Hematopoietic multipotent progenitor cell (in vitro differentiated cells): ENCODE measurements around the gene TSPAN11. TPM values are rescaled to one million over a fixed set of nuclear protein-coding genes. Genes with fewer than 3 reads are reported as not detected.
"Not testable (repeated sequence)": the region's sequence is repeated elsewhere in the genome, so short reads cannot be mapped to it uniquely, and the experiment has no call there.

Experiments
- DNase-seq, 3 donors: peaks; one replicate each; pipeline ENCODE4 v3.0.0-alpha.2; 2011 to 2015; ENCODE audit warnings: low read depth in 2 of 3, low spot score in 2 of 3
- total RNA-seq: library from RNA; depleted of rRNA; stranded (reverse); fragments of >200 nt; gene quantifications from one replicate; pipeline ENCODE4 v1.2.3, GENCODE V29; 2012

The TSPAN11 gene
- total RNA-seq, 1 donor = not detected

DNA sequence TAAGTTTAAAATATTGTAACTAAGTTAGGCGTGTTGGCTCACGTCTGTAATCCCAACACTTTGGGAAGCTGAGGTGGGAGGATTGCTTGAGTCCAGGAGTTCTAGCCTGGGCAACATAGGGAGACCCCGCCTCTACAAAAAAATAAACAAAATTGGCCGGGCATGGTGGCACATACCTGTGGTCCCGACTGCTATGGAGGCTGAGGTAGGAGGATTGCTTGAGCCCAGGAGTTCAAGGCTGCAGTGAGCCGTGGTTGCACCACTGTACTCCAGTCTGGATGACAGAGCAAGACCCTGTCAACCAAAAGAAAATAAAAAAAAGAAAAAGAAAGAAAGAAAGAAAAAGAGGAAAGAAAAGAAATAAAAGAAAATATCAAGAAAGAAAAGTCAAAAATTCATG lies 72.5 kb downstream of the TSPAN11 start:
- no peak for DNase-seq

DNA sequence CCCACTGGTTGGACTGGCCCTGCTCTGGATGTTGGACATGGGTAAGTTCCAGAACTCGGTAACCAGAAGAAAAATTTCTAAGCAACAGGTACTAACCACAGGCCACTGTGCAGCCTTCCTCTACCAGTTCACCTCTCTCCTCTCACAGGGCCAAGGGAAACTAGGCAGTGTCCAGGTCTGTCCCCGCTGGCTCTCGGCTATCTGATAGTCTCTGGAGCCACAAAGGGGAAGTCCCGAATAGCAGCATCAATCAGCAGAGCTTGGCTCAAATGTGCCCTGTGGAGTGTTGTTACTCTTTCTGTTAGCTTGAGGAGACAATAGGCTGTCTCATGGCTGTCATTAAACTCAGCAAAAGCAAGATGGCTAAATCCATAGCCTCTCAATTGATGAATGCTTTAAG lies 73.2 kb downstream of the TSPAN11 start:
- no peak for DNase-seq

DNA sequence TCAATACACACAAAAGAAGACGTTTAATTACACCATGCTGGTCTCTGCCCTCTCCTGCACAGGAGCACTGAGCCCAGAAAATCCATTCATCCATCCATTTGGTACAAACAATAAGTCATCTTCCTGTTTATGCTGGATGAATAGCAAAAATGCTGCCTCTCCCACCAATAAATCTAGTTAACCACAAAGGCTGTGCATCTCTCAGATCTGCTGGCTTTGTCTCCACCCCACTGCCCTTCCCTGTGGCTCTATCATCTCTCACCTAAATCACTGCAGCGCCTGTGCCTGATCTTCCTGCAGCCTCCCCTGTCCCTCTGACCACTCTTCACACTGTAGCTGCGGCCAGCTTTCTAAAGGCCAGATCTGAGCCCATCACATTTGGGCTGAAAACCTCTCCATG lies 74.2 kb downstream of the TSPAN11 start:
- no peak for DNase-seq

DNA sequence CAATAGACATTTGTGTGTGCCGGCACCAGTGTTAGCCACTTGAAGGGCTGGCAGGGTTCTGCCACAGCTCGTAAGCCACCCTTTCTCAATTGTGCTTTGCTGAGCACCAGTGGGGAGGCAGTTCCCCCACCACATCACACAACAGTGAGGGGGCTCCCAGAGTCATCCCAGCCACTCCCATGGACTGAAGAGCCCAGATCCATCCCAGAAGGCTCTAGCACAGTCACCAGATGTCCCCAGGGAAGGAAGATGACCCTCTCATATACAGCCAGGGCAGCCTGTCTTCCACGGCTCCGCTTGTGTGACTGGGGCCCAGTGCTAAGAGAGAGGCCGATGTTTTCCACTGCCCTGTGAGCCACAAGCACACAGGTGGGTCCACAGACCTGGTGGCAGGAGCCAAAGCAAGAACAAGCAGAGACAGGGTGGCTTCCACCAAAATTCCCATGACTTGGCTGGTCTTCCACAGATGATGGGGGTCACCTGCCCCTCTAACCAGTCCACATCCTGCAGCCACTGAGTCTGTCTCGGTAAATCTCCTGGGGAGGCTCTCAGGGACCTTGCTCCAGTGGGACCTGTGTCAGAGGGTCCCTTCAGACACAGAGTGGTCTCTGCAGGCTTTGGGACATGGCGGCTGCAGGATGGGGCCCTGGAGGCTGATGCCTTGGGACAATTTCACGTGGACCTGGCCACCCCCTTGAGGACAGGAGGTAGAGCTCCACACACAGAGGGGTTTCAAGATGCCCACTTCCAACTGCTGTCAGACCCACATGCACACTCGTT lies 75.2 kb downstream of the TSPAN11 start:
- DNase-seq = no peak

DNA sequence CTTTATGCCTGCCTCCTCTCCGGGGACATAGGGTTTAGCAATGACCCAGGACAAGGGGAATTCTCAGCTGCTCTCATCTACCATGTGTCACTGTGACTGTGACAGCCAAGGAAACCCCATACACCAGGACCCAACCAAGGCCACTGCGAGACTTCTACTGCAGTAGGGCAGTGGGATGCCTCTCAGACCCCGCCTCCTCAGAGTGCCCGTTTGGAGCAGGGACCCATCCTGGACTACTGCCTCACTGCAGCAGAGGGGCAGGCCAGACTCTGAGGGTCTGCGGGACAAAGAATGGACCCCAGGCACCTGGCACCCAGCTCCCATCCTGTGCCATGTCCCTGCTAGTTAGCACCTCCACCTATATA lies 75.8 kb downstream of the TSPAN11 start:
- DNase-seq = no peak

DNA sequence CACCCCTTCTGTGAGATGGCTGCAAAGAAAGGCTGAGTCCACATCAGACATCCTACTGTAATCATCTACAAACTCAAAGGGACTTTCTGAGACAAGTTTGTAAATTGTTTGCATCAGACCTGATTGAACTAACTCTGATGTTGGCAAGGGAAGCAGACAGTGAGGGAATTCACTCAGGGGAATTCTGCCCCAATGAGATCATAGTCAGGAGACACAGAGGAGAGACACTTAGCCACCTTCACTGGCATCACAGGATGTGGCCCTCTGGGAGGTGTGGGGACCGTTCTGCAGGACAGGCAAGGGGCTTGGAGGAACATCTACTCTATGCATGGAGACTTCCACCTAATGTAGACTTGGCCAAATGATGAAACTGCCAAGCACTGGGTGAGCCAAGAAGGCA lies 76.5 kb downstream of the TSPAN11 start:
- no peak for DNase-seq

DNA sequence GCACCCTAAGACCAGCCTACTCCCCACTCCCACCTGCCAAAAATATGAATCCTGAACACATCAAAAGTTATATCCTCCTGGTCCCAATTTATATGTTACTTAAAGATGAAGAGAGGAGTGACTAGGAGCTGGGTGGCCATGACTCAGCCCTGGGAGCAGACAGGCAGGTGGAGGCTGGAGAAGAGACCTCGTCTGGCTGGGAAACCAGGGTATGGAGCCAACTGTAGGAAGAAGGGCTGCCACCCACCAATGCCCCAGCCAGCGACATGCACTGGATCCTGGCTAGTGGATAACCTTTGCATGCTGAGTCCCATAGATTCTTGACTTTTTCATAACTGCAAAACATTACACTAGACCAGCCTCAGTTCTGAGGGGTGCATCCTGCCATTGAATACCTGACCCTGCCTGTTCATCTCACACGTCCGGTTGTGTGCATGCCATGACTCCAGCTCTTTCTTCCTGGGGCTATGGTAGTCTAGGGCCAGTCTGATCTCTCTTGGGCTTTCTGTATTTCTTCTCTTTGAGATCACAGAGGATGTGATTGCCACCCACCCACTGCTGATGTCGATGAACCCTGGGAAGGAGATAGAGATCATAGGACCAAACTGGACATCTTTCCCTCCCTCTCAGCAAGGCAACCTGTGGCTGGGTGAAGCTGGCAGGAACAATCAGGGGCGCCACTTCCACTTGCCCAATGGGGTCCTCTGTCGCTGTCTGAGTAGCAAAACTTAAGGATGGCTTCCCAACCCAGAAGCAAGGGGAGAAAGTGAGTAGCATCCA lies 77.5 kb downstream of the TSPAN11 start:
- DNase-seq = no peak

DNA sequence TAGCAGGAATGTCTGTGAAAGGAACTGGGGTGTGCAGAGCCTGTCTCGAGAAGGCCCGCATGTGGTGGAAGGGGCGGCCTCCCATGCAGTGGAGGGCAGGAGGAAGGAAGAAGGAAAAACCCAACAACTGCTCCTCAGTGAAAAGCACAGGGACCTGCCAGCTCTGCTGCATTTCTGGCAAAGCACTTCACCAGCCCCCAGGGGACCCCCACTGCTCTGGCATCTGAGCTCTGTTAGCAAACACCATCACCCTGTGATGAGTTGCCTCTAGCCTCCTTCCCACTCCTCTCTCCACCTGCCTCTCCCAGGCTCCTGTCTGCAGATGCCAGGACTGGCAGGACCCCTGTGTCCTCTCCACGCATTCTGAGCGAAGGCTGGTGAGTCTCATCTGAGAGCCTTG lies 78.1 kb downstream of the TSPAN11 start:
- no peak for DNase-seq

DNA sequence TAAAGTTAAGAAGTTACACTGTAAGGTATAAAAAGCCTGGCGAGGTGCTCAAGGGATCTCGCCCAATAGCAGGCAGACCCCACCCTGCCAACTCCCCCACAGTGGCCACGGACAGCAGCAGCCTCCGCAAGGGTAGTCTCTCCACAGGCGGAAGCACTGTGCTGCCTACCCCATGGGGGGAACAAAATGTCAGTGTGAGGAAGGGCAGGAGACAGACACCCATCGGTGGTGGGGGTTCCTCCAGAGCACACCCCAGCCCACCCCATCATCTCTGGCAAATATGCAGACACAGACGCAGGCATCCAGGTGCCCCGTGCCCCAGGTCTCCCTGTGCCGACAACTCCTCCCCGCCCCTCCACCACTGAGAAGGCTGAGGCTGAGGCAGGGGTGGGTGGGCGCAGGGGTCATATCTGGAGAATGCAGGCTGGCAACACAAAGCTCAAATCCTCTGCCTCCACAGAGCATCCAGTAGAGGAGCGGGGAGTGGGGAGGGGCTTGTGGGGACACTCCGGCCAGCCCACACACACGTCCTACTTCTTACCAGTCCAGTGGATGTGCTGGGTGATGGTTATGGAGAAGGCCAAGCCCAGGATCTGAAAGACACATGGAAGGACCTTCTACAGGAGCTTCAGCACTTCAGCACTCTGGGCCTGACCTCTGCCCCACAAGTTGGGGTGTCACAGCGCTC lies 78.9 kb downstream of the TSPAN11 start:
- DNase-seq = no peak

DNA sequence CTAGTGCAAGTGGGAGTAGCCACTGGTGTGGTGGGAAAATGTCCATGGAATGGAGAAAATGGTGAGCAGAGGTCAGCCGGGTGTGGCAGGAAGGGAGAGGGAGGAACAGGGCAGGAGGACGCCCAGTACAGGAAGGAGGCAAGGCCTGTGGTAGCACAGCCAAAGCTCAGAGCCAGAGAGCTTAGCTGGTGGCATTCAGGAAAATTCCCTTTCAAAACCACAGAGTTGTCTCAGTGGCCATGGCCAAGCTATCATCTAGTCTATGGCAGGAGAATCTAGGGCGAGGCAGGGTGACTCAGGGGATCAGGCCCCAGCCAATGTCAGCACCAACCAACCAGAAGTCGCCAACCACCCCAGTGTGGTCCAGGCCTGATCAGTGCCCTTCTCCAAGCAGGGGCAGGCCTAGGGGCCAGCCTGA lies 79.4 kb downstream of the TSPAN11 start:
- no peak for DNase-seq

DNA sequence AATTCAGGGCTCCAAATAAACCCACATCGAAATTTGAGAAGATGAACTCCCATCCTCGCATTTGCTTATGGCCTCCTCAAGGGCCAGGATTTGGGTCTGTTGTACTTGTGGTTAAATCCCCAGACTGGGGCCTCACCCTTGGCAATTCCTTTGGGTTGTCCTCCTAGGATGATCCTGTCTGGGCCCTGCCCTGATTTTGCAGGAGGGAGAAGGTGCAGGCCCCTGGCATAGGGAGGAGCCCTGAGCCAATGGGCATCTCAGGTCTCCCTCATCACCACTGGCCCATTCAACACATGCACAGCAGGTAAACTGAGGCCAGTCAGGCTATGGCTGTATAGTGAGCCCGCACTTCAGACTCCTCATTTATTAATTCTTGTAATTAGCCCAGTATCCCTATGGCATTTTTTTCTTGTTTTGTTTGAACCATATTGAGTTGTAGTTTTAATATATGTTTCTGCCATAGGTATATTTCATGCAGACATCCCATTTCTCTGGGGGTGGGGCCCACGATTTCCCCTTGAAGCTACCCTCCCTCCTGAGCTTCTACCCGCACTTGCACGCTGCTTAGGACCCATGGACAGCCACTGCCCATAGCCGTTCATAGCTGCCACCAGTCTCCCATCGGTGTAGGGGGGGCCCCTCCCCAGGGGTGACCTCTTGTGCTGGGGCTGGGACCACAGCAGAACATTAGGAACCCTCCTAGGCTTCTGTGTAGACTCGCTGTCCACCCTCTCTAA lies 80.0 kb downstream of the TSPAN11 start:
- DNase-seq = no peak

DNA sequence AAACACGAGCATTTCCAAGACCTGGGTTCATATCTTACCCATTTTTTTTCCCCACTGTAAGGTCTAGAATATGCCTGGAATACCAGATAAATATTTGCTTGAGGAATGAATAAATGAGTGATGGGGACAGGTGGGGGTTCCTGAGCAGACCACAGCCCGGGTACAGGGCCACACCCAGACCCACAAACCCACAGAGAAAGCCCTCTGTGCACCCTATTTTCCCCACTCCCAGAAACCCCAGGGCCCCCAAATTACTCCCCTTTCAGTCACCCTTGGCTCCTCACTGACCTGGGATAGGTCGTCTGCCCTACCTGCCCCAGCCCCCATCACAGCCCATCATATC lies 80.6 kb downstream of the TSPAN11 start:
- no peak for DNase-seq

DNA sequence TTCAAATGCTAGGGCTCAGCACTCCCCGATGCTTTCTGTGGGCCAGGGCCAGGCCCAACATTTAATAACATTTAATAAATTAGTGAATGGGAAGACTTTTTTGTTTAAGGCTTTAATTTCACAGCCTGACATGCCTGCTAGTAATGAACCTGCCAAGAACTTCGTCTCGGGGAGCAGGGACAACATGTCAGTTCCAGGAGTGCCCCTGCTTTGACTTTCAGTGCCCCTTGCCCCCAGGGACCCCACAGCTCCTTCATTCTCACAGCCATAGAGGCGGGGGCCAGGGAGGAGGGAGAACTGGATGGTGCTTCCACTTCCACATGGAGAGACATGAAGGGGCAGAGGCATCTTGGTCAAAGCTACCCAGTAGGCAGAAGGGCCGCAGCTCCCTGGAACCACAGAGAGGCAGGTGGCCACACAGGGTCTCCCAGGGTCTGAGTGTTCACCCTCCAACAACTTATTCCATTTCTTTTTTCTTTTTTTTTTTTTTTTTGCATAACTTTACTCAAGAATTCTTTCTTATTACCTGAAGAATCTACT lies 81.2 kb downstream of the TSPAN11 start:
- DNase-seq = no peak

DNA sequence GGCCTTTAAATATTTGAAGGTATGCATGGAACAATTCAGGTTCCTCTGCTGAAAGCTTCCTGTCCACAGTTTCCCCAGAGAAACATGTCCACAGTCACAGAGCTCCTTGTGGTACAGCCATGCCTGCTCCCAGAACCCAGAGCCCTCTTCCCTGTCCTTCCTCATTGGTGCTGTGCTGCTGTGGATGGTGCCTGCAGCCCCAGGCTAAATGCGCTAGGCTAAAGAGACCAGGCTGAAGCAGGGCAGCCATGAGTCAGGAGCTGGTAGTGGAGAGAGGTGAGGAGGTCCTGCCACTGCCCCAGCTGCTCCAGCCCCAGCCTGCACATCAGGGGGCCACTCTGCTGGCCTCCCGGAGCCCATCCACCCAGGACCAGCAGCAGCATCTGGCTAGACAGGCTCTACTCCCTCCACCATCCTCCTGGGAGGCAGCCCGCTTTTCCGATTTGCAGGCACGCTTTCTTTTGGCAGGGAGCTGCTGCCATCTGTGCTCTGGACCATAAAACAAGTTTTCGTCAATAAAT lies 81.8 kb downstream of the TSPAN11 start:
- DNase-seq = no peak

DNA sequence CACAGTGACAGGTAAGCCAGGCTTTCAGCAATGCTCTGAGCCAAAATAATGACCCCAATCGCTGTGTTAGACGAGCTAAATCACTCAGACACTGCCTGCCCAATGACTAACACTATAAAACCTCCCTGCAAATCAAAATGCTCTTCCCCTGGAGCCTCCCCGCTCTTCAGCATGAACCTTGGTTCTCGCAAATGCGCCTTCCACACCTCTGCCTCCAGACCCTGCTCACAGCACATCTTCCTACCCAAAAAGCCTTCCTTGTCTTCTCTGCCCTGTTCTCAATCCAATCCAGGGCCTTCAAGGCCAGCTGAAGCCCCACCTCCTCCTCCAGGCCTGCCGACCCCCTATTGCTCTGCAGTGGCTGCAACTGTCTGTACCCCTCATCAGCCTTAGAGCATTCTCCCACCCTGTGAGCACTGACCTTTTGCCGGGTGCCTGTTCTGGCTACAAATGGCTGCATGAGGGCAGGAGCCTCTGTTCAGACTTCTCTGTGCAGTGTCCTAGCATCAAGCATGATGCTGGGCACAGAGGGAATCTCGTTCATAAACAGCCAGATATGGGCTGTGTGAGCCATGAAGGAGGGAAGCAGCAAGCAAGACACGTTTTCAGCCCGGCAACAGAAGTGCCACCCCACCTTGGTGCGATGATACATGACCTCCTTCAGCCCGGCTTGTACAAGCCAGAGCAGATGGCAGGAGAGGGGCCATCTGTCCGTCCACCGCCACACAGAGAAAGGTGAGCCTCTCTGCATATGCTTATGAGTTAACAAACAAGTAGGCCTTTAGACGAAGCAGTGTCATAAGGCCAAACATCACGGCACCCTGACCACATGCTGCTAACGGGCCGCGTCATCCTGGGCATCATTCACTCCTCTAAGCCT lies 82.7 kb downstream of the TSPAN11 start:
- DNase-seq = no peak

DNA sequence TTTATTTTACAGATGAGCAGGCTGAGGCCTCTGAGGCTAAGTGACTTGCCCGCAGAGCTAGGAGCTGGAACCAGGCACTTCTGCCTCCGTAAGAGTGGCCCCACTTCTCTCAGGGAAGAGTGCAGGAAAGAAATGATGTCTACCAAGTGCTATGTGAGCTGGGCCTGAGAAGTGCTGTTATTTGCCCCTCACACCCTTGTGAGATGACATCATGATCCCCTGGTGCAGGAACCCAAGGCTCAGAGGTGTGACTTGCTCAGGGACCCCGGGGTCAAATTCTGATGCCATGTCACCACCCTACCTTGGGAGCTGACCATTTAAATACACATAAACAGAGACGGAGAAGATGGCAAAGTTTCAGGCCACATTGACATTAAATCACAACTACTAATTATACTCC lies 83.4 kb downstream of the TSPAN11 start:
- no peak for DNase-seq

DNA sequence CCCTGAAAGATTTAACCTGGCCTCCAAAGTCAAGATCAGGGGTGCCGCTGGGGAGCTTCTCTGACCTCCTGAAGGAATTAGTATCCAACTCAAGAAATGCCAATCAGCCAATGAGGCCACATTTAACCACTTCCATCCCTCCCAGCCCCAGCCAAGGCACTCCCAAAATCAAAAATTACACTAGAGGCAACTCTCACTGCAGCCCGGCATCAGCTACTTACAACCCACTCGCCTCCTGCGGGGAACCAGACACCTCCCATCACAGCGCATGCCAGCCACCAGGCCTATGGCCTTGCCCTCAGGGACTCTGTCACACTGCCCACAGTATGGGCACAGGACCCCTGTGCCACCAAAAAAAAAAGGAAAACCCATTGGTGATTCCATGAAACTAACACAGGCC lies 84.8 kb downstream of the TSPAN11 start:
- no peak for DNase-seq

DNA sequence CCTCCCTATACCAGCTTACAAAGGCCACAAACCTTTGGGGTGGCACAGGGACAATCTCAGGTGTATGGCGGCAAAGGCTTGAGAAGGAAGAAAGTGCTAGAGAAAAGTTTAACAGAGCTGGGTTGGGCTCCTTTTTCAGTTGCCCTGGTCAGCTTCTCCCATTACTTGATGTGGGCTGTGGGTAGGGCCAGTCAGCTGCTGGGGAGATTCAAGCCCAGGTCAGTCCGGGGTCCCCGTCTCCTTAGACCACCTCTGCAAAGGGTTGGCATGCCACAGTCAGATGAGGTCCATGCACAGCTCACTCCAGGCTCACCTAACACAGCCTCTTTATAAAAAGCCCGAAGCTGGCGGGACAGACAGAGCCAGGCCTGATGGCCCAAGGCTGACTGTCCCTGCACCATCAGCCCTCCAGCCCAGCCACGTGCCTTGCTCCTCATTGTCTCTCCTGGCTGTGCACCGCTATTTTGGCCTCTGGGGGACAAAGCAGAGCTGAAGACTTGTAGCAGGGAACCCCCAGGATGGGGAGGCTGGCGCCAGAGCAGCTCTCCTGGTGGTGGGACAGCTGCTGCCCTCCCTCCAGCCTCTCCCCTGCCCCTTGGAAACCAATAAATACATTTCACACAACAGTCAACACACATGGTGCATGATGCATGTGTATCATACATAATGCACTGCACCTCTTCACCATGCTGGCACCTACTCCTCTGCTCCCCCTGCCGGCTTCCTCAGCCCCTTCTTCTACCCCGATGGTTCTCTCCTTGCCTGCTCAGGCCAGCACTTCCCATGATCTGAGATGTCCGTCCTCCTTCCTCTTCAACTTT lies 85.4 kb downstream of the TSPAN11 start:
- DNase-seq = no peak

DNA sequence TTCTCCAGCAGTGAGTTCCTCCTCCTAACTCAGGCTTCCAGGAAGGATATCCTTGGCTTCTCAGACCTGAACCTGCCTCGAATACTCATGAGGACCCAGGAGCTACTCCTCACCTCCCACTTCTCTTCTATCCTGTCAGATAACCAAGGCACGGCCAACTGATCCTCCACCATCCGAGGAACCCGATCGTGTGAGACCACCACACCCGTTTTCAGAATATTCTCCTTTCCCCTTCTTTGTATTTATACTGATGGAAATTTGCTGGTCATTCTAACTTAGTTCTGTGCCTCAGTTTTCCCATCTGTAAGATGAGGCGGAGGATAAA lies 86.0 kb downstream of the TSPAN11 start:
- not testable (repeated sequence) for DNase-seq
